Measurements from ENCODE around the gene OR7G1.
"Not testable (repeated sequence)": the region's sequence is repeated elsewhere in the genome, so short reads cannot be mapped to it uniquely, and the experiment has no call there.

Gene OR7G1

GRCh38 chr19:9076901-9077300 lies 38.7 kb downstream of the OR7G1 start:
- DNase-seq: no peak

GRCh38 chr19:9075064-9075949 lies 40.3 kb downstream of the OR7G1 start:
- DNase-seq: no peak

DNA sequence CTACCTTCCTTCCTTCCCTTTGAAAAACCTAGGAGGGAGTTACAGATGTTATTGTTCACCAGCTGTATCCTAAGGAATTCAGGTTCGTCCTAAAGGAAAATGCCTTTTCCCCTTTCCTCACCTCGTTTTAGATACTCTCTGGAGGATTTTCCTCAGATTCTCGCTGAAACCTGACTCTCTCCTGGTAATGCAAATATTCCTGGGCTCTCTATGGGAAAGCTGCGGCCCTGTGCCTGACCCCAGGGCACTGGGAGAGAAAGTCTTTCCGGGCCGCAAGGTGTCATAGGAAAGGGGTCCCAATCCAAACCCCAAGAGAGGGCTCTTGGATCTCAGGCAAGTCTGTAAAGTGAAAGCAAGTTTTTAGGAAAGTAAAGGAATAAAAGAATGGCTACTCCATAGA lies 41.8 kb downstream of the OR7G1 start:
- DNase-seq: no peak

DNA sequence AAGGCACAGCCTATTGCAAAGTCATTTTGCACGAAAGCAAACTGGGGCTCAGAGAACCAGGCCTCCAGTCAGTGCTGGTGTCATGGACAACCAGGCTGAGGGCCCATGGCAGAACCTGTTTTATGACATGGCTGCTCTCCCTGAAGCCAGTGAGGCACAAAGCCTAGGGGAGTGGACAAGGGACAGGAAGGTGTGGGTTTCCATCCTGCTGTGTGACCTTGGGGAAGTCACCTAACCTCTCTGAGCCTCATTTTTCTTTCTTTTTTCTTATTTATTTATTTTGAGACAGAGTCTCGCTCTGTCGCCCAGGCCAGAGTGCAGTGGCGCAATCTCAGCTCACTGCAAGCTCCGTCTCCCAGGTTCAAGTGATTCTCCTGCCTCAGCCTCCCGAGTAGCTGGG lies 43.8 kb downstream of the OR7G1 start:
- not testable (repeated sequence) for DNase-seq

GRCh38 chr19:9070066-9070465 lies 45.5 kb downstream of the OR7G1 start:
- DNase-seq: no peak

DNA sequence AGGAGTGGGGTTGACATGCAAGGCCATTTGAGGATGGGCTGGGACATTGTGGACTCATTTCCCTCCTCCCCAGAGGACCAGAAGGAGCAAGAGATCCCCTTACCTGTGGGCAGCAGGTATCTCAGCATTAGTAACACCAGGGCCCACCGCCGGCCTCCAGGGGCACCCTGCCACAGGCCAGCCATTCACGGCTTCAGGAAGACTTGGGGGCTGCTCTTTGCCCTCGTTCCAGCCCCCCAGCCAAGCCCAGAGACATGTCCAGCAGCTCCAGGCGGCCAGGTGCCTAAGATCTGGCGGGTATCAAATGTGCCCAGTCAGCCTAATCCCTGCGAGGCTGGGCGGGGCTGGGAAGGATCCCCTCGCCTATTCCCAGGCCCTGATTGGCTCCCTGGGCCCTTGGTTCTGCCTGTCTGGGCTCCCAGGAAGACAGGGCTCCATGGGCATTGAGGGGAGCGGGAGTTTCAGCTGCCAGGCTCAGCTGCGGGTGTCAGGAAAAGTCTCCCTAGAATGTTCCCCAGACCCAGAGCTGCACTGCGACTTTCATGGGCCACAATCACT lies 50.0 kb downstream of the OR7G1 start:
- DNase-seq: no peak
